Myocyte (in vitro differentiated cells): ENCODE measurements around the gene TWIST2. TPM values are rescaled to one million over a fixed set of nuclear protein-coding genes. Genes with fewer than 3 reads are reported as not detected.

ENCODE experiments used
- DNase-seq: peaks from one replicate; pipeline ENCODE4 v3.0.0-alpha.2; 2012; ENCODE audit warnings: low read depth
- total RNA-seq: library from RNA; depleted of rRNA; stranded (reverse); fragments of >200 nt; gene quantifications from 2 replicates; pipeline ENCODE4 v1.2.3, GENCODE V29; 2014

The TWIST2 gene
- total RNA-seq, 1 donor from 2014 or later = 5.0 TPM

DNA sequence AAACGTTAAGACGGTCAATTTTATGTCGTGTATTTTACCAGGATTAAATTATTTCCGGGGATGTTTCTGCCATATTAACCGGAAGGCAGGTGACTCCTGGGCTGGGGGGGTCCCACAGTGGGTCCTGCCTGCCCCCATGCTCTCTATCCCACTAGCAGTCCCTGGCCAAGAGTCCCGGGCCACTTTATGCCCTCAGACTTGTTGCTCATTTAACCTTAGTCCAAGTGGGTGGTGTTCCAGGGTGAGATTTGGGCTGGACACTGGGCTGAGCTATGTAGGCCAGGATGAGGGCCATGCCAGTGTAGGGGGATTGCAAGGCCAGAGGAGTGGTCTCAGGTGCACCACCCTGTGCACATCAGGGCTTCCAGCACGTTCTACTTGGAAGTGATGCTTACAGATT, 24.1 kb downstream of the TWIST2 start:
- no peak for DNase-seq

DNA sequence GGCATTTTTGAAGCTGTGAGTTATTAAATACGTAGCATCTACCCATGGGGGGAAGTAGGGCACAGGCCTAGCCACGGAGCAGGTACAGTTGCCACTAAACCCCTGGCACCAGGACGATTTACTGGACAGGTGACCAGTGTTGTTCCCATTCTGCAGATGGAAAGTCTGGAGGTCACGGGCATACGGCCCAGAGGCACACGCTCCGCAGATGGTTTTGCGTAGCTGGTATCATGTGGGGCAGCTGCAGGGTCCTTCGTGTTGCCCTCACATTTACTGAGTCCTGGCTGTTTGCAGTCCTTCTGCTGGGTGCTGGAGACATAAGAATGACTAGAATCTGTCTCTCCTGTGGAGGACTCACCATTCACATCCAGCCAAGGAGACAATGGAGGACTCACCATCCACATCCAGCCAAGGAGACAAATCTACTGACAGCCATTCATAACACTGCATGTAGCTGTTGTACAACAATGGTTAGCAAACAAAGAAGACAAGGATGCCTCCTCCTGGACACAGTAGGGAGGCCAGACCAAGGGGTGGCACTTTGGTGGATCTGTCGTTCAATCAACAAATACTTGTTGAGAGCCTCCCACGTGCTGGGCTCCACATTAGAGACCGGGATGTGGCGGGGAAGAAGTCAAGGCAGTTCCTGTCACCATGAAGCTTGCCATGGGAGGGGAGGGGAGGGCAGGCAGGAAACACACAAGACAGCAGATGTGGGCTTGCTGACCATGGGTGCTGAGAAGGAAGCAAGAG, 24.9 kb downstream of the TWIST2 start:
- no peak for DNase-seq

DNA sequence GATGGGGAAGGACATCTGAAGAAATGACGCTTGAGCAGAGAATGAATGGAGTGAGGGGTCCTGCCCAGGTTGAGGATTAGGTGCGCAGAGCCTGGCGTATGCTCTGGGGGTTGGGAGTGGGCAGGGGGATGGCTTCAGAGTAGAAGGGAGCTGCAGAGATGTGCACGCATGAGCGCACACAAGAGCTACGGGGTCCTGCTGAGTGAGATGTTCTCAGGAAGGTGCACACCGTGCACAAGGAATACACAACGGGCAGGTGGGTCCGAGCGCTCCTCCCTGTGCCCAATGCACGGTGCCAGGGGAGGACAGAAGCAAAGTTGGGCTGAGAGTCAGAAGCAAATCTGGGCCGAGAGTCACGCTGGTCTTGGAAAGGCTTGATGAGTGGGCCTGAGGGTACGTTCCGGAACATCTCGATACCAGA, 25.5 kb downstream of the TWIST2 start:
- no peak for DNase-seq

DNA sequence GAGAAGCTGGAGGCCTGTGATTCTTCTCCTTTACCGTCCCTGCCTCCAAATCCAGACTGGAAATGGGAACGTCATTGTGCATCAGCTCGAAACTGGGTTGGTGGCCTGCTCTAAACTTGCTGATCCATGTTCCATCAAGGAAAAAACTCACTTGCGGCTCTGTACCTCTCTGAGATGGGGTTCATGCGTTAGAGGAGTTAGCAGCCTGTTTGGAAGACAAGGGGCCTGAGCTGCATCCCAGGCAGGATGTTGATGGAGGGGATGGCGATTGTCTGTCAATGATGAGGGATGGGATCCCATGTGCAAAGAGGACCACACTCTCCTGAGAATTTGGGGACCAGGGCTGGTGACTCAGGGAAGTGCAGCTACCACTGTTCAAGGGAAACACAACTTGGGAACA, 26.0 kb downstream of the TWIST2 start:
- DNase-seq = no peak

DNA sequence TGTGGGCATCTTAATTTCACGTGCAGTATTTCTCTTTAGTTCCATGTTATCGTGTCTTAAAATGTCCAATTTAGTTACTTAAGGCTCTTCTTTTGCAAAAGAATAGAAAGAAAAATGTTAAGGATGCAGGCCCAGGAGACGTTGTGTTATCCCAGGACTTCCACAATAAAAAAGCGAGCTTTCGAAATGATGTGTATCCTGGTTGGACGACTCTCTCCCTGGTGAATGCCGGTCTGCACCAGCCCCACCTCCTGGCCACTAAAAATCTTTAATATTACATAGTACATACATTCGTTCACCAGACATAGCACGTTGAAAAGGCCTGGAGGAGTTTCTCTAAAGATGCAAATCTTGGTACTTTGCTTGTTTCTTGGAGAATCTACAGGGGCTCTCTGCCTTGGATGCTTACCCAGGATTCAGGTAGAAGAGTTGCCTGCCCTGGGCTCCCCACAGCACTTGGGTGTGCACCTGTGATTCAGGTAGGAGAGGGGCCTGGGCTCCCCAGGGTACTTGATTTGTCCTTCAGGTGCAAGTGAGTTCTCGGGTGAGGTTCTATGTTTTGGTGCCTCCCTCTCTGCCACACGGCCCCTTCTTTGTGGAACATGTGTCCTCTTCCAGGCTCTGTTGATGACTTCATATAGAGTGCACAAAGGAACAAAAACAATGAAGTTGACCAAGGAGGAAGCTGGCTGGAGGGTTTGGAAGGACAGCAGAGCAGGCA, 26.6 kb downstream of the TWIST2 start:
- DNase-seq = no peak

DNA sequence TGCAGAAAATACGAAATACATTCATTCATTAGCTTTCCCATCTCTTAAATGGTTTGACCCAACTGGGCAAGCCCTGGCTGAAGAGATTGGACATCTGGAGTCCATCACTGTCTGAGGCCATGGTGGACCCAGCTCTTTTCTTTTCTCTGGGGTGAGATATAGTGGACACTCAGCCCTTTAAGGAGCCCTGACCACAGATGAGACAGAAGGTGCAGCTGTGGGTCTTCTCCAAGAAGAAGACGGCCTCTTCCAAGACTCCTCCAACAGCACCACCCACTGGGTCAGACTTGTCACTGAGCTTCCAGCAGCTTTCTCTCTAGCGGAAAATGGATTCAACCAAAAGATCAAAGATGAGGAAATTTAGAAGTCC, 27.2 kb downstream of the TWIST2 start:
- DNase-seq = no peak

DNA sequence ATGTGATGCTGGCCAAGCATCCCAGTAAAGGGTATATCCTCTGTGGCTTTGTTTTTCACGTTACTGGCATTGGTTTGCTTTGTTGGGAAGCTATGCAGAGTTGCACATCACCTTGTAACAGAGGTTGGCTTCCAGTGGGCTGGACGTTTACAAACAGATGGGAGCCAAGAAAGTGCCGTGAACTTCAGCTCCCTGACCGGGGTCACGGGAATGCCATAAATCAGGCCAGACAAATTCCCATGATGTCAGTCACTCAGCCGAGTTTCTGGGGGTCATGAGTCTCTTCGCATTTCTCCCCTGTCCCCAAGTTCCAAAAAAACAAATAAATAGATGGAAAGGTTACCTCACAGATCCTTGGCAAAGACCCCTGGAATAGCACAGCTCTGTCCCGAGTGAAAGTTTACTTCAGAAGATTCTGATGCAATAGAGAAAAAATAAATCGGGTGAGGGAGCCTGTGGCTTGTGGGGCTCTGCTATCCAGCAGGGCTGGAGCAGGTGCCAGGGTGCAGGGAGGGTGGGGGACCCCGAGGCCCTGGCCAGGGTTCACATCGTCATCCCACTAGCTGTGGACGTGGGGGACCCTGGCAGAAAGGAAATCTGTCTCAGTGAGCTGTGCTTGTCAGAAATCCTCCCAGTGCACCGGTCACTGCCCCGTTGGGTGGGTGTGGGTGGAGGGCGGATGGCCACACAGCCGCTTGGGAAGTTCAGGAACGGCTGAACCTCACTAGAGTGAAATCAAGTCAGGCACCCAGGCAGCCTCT, 27.8 kb downstream of the TWIST2 start:
- DNase-seq = no peak

DNA sequence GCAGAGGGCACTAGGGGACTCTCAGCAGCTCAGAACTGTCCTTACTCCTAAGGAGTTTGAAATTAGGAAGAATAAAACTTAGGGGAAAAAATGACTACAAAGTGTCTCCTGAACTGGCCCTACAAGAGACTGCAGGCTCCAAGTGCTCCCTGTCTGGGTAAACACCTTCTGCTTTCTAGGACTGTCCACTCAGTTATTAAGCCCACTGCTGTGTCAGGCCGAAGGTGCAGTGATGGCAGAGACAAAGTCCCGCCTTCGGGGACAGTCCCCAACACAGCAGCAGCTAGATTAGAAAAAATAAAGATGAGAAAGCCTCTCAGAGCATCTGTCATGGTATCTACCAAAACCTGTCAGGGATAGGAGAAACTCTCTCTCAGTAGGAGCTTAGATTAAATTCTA, 28.3 kb downstream of the TWIST2 start:
- no peak for DNase-seq

DNA sequence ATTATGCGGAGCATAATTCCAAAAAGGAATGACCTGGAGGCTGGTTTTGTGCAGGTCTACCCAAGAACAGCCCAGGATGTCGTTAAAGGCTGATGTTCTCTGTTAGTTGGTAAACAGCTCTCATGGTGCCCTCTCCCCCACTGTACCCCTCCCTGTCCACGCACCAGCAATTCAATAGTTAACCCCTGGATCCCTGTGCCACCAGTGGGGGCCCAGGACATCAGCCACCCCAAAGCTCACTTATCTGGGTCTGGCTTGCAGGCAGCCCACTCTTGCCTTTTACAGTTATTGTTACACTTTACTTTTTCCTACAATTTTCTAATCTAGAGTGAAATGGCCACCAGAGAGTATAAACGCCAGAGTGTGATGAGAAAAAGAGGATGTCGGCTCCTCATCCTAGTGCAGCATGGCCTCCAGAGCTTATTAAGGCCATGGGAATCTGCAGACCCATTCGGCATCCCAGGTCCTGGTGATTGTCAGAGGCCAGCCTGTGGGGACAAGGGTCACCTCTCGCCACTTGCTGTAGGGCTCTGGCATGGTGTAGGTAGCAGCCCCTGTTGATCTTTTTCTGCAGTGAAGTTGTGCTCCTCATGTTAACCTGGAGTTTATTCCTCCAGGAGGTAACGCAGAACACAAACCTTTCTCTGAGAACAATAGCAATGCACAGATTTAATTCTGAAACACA, 30.3 kb downstream of the TWIST2 start:
- no peak for DNase-seq

DNA sequence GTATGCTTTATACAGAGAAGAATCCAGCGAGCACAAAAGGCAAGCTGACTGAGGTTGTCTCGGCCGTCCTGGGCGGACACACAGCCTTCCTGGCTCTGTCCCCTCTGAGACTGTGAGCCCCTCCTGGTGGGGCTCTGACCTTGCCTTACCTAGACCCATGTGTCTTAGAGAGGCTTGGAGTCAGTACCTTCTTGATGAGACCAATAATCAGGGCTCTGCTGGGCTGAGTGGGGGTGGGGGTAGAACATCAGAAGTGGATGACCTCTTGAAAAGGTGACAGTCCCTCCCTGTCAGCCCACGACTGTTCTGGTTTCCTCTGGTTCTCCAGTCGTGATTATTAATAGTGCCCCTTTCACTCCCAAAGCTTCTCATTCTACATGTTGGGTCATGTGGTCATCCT, 31.2 kb downstream of the TWIST2 start:
- no peak for DNase-seq

DNA sequence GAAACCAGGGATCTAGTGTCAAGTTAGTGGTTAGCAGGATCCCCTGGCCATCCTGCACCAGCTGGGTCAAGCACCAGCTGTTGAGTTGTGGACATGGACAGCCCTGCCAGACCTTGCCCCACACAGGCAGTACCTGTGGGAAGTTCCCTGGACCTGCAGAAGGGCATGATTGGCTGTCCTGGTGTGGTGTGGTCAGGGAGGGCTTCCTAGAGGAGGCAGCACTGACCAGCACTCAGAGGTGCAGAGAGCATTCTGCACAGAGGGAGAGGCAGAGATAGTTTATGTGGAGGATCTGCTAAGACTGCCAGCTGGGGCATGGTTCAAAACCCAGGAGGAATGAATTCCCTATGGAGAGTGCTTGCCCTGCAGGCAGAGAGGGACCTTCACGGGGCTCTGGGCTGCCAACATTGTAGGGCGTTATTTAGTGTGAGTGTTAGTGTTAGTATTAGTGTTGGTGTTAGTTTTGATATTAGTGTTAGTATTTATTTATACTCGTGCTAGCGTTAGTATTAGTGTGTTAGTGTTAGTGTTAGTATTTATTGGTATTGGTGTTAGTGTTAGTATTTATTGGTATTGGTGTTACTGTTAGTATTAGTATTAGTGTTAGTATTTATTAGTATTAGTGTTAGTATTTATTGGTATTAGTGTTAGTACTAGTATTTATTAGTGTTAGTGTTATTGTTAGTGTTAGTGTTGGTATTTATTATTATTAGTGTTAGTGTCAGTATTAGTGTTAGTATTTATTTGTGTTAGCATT, 31.9 kb downstream of the TWIST2 start:
- DNase-seq = peak; percentile 78

DNA sequence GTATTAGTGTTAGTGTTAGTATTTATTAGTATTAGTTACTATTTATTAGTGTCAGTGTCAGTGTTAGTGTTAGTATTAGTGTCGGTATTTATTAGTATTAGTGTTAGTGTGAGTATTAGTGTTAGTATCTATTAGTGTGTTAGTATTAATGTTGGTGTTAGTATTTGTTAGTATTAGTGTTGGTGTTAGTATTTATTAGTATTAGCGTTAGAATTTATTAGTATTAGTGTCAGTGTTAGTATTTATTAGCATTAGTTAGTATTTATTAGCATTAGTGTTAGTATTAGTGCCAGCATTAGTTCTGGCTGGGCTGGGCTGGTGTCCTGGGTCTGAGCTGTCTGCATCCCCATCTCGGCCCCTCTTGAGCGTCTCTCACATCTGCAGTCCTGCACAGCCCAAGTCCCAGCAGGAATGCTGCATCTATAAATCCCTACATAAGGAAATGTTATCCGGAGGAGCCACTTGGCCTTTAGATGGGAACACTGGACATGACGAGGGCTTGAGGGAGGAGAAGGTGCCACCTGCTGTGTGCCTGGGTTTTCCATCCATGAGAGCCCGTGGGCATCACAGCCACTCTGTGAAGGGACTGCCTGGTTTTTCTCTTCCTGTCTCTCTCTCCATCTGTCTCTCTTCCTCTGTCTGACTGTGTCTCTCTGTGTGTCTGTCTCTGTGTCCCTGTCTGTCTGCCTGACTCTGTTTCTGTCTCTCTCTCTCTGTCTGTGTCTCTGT, 33.6 kb downstream of the TWIST2 start:
- DNase-seq = no peak

DNA sequence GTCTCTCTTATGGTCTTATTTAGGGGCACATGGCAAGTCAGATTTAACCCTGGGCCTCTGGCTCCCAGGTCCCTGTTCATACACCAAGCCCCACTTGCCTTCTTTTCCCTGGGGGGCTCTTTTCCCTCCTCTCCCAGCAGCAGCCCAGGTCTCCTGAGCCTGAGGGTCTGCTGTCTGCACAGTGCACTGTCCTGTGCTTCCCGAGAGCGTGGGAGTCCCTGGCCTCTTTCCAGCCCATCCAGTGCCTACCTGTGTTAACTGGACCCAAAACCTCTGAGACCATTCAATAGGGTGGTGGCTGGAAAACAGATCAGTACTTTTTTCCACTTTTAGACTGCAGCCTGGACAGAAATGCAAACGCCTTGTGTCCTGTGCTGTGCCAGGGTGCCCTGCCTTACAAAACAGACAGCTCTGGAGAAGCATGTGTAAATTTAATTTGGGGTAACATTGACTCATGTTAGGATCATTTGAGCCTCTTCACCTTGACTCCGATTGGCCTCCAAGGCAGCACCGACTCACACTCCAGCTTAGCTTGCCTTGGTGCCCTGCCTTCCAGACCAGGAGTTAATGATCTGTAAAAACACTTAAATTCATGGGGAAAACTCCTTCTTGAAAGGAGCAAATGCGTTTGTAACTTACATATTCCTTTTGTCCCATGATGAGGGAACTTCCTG, 34.3 kb downstream of the TWIST2 start:
- no peak for DNase-seq

DNA sequence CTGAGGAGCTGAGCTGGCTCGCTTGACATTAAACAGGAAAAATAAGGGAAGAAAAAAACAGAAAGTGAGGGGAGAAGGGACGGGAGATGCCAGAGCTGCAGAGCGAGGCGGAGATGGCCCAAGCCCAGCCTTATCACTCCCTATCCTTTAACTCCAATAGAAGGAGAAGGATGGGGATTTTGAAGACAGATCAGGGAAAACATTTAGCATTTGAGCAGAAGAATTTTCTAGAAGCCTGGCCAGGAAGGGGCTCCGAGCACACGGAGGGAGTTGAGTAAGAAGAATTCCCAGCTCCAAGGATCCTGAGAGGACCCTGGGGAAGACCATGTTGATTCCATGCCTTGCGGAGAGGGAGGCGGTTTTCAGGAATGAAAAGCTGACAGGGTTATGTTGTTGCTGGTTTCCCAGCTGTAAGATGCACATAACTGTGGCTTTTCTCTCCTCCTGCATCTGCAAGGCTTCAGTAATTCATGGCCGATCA, 35.6 kb downstream of the TWIST2 start:
- DNase-seq = no peak

DNA sequence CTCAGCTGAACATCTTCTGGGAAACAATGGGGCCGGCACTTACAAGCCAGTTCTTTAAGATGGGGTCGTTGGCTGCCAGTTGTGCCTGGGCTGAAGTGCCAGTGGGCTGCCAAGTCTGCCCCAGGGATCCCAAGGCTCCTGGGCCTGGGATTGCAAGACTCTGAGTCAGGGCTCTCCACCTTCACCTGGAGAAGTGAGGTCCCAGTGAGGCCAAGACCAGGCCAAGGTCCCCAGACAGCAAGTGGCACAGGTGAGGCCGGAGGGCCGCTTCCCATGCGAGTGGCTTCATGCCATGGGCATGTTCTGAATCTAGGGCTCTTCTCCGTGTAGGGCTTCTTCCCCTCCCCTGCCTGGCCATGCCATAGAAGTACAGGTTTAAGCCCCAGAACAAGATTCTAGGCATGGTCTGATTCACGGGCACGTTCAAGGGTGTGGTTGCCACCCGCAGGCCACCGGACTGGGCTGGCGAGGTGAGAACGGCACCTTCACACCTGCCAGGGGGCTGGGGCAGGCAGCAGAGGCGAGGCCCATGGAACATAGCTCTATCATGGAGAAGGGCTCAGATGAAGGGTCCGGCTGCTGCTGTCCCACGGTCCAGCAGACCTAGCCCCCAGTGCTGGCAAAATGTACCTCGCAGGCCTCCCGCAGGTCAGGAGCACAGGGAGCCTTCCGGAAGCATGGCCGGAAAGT, 36.4 kb downstream of the TWIST2 start:
- no peak for DNase-seq

DNA sequence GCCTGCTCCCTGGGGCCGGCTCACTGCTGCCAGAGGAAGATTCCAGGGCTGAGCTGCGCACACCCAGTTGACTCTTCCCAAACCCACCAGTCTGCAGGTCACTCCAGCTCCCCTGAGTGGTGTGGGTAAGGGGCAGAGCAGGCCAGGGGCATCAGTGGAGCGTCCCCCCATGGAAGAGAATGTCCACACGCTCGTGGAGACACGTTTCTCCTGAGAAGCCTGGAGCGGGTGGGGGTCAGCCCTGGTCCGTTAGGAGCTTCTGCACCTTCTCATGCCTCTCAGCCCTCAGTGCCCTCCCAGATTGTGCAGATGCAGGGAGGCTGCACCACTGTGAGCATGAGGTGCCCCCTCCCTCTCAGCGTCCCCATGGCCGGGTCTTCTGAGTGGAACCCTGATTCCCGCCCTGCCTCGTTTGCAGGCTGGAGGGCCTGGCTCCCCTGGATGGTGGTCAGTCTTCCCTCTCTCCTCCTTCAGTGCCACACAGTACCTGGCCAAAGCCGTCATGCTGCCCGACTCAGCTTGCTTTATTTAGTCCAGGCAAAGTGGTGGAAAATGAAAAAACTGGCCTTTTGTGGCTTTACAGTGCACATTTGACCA, 37.0 kb downstream of the TWIST2 start:
- DNase-seq = no peak

DNA sequence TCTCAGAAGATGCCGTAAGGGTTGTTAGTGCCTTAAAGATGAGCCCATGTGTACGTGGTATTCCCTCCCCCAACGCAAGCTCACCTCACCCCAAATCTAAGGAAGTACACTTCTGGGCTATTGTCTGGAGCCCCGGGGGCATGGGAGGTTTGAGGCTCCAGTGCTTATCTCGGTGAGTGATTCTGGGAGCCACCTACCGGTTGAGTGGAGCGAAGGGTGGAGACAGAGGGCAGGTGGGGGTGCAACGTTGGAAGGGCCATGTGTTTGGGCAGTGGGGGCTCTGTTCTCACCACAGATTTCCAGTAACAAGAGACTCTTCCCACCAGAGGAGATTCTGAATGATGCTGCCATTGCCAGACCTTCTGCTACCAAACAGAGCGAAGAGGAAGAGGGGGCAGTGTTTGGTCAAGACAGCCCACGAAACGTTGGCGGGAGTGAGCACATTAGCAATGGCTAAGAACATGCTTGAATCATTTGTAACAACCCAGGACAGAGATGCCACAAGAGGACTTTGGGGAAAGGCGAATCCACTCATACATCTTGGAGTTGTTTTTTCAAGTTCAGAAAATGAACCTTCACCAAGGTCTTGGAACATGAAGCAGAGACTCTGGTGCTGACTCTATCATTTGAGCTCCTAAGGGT, 38.7 kb downstream of the TWIST2 start:
- DNase-seq = no peak

DNA sequence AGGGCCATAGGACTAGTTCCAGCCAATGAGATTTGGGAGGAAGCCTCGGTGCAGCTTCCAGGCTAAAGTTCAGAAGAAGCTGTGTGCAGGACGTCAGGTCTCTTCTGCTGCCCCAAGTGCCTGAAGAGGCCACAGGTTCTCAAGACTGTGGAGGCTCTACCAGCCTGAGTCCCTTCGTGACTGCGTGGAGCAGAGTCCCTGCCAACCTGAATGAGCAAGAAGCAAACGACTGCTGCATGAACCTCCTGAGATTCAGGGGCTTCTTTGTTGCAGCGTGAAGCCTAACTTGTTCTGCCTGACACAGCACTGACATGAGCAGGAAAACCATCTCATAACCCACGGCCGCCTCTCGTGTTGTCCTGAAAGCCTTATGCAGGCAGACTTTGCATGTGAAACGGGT, 39.7 kb downstream of the TWIST2 start:
- no peak for DNase-seq
